ENCODE results near the gene GPRC5D. TPM values are rescaled to one million over a fixed set of nuclear protein-coding genes. Genes with fewer than 3 reads are reported as not detected.

GPRC5D gene
- polyA plus RNA-seq, 1 of the 3 experiments (the other 2 are of a cell fraction), result not detected

DNA sequence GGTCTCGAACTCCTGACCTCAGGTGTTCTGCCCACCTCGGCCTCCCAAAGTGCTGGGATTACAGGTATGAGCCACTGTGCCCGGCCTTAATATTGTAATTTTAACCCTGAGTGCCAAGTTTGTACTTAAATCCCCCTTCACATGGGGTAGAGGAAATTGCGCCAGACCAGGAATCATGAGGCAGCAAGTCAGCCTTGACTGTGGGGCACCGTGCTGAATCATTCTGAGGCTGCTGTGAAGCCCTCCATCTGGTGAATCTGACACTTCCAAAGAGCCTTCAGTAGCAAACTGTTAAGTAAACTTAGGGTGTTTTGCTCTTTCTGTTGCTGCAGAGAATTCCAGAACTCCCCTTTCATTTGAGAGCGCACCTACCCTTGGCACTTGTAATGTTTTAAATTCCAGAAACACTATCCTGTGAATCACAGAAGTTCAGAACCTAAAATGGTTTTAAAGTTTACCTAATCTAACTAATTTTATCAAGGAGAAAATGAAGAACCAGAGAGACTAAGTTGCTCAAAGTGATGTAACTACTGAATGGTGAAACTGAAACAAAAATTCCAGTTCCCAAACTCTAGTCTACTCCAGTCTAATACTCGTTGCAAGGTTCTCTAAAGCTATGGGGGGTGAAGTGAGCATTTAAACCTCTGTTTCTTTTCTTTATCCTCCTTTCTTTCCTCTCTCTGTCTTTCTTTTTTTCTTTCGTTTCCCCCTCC, 40.6 kb upstream of the GPRC5D start:
- peak overlapping the region in 1 of 2 experiments; percentile 76; a peak in 2 of 4 replicates for H3K27ac ChIP-seq (ENCODE audit: low read depth in 2 of 2, low read length in 1 of 2)
- H3K4me2 ChIP-seq, result peak overlapping the region; percentile 69
- ChIA-PET POLR2A (no interaction called here), CTCF (interaction anchor here (1.2 to 1.4 kb wide), 2 partner anchors 9 to 220 kb away, joined by 4 to 5 read pairs; no protein-coding TSS in a partner anchor)
- H3K9me2 ChIP-seq, result no peaks in the 10 kb centered on the region
- TF ChIP-seq POLR2AphosphoS5 (IDR thresholded peaks at IDR 0.05; ENCODE audit: low read depth, low read length), result no peak
- TF ChIP-seq FOSL2 (IDR thresholded peaks at IDR 0.05; ENCODE audit: borderline replicate concordance, low read depth), result peak; percentile 25; the same call in 1 of the 2 replicates
- peak; percentile 20; the same call in 1 of the 2 replicates for TF ChIP-seq TCF12 (IDR thresholded peaks at IDR 0.05)
- peaks cover 16% of the 10 kb centered on the region for H3K79me2 ChIP-seq (ENCODE audit: insufficient read depth)
- DNase-seq, result no peak
- H4K20me1 ChIP-seq (ENCODE audit: insufficient read depth), result no peaks in the 10 kb centered on the region
- no peak overlapping the region for H3K4me3 ChIP-seq (ENCODE audit: low read depth in 2 of 2, low read length in 1 of 2)
- peaks cover 9 to 14% of the 10 kb centered on the region in 2 experiments for H3K36me3 ChIP-seq (replicated peaks in 1 of 2; ENCODE audit: control insufficient read depth in 1 of 2, insufficient read depth in 2 of 2, low read length in 1 of 2)
- no peak overlapping the region for H2AFZ ChIP-seq (ENCODE audit: low read depth)
- peaks cover 5% of the 10 kb centered on the region for H3F3A ChIP-seq (replicated peaks; ENCODE audit: insufficient read depth)
- H3K4me1 ChIP-seq (ENCODE audit: control insufficient read depth in 1 of 2, insufficient read depth in 2 of 2, low read depth in 1 of 2, low read length in 1 of 2), result peaks cover 6% of the 10 kb centered on the region in 2 experiments; a peak in 2 of 4 replicates
- H3K9ac ChIP-seq, result peak overlapping the region; percentile 48; the same call in 1 of the 2 replicates
- WGBS (ENCODE audit: low lambda C conversion rate), result 59% methylated on average over 8 of the region's 8 CpGs
- no peaks in the 10 kb centered on the region for H3K9me3 ChIP-seq
- H3K27me3 ChIP-seq (ENCODE audit: insufficient read depth), result no peaks in the 10 kb centered on the region

DNA sequence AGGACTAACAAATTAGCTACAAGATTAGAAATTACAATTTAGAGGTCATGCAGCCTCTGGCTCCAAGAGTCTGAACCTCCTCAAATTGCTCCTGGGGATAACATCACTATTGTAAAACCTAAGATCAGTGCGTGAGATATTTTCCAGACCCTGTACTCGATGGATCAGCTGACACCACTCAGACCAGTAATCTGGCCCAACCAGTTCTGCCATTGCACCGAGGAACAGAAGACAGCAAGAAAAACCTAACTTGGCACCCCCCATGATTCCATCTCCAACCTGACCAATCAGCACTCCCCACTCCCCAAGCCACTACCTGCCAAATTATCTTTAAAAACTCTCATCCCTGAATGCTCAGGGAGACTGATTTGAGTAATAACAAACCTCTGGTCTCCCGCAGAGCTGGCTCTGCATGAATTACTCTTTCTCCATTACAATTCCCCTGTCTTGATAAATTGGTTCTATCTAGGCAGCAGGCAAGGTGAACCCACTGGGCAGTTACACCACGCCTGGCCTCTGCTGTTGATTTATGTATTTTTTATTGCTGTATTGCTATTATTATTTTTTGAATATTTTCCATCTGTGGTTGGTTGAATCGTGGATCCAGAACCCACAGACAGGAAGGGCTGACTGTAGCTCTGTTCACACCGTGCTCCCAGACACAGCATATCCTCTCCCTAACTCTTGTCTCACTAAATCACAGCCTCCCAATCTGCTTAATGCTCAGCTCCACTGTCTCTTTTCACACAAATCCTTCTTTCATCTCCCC, 38.9 kb upstream of the GPRC5D start:
- Histone ChIP-seq H3K79me2 (ENCODE audit: insufficient read depth) (peaks cover 13% of the 10 kb centered on the region; the same call in 1 of the 2 replicates), H4K20me1 (ENCODE audit: insufficient read depth) (no peaks in the 10 kb centered on the region), H3K4me3 (ENCODE audit: low read depth in 2 of 2, low read length in 1 of 2) (no peak overlapping the region), H3K4me2 (no peak overlapping the region; the same call in 1 of the 2 replicates), H3F3A (replicated peaks; ENCODE audit: insufficient read depth) (peaks cover 5% of the 10 kb centered on the region), H2AFZ (ENCODE audit: low read depth) (no peak overlapping the region), H3K27me3 (ENCODE audit: insufficient read depth) (no peaks in the 10 kb centered on the region), H3K9me2 (no peaks in the 10 kb centered on the region), H3K9me3 (no peaks in the 10 kb centered on the region), H3K4me1 (ENCODE audit: control insufficient read depth in 1 of 2, insufficient read depth in 2 of 2, low read depth in 1 of 2, low read length in 1 of 2) (peaks cover 2 to 3% of the 10 kb centered on the region in 2 experiments; a peak in 2 of 4 replicates), H3K9ac (no peak overlapping the region), H3K36me3 (replicated peaks in 1 of 2; ENCODE audit: control insufficient read depth in 1 of 2, insufficient read depth in 2 of 2, low read length in 1 of 2) (peaks cover 18 to 27% of the 10 kb centered on the region in 2 experiments), H3K27ac (ENCODE audit: low read depth in 2 of 2, low read length in 1 of 2) (no peak overlapping the region)
- DNase-seq, result no peak
- TF ChIP-seq NRF1 (IDR thresholded peaks at IDR 0.05; ENCODE audit: low read depth, low read length) (no peak), CHD2 (IDR thresholded peaks at IDR 0.05; ENCODE audit: low read length, partially characterized antibody) (no peak), NFIC (IDR thresholded peaks at IDR 0.05; ENCODE audit: borderline replicate concordance) (no peak), SIN3A (IDR thresholded peaks at IDR 0.05; ENCODE audit: borderline replicate concordance, low read depth, low read length) (no peak), RXRA (IDR thresholded peaks at IDR 0.05; ENCODE audit: borderline replicate concordance, low read depth) (no peak), REST (IDR thresholded peaks at IDR 0.05; ENCODE audit: low read depth, low read length) (no peak), CTCF (IDR thresholded peaks at IDR 0.05) (no peak), IRF3 (IDR thresholded peaks at IDR 0.05; ENCODE audit: low read depth, low read length) (no peak), USF1 (IDR thresholded peaks at IDR 0.05; ENCODE audit: borderline replicate concordance, low read depth) (no peak), SMC3 (IDR thresholded peaks at IDR 0.05; ENCODE audit: low read depth, low read length) (no peak), EZH2phosphoT487 (IDR thresholded peaks at IDR 0.05; ENCODE audit: borderline replicate concordance, low read depth) (no peak)
- ChIA-PET POLR2A (no interaction called here), CTCF (interaction anchor here (0.6 to 2.1 kb wide), 5 partner anchors 11 to 221 kb away, joined by 3 to 7 read pairs (median 4); no protein-coding TSS in a partner anchor)
- WGBS (ENCODE audit: low lambda C conversion rate), result 77% methylated on average over 7 of the region's 7 CpGs

All from SK-N-SH (cell line).